ENCODE measurements around the gene KXD1. TPM values are rescaled to one million over a fixed set of nuclear protein-coding genes. Genes with fewer than 3 reads are reported as not detected.
A peak's percentile ranks its signal among the peaks of the same experiment; 100 is the strongest.

Gene KXD1
- polyA plus RNA-seq, 1 of the 3 experiments (the other 2 are of a cell fraction): 151 TPM

DNA sequence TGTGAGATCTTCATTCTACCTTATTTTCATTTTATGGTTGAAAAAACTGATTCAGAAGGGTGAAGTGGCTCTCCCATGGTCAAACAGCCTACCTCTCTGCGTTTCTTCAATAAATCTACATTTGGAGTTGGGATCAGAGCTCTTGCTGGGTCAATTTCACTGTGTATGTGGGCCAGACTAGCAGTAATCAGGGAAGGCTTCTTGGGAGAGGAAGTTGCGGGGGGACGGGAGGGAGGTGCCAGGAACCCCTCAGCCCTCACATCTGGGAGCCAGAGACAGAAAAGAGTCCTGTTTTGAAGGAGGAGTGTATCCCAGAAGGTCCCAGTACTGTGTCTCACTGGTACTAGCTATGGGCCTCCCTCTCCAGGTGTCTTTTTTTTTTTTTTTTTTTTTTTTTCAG, 934 bp downstream of the KXD1 start:
- Histone ChIP-seq H3K27me3 (ENCODE audit: insufficient read depth) (no peaks in the 10 kb centered on the region), H3K27ac (ENCODE audit: low read depth in 2 of 2, low read length in 1 of 2) (peak overlapping the region; percentile 46 to 60; a peak in 1 of 4 replicates), H2AFZ (ENCODE audit: low read depth) (no peak overlapping the region), H3K4me2 (peak overlapping the region; percentile 90), H3K9me3 (no peaks in the 10 kb centered on the region), H3K4me3 (ENCODE audit: low read depth in 2 of 2, low read length in 1 of 2) (peak overlapping the region; percentile 78 to 85), H4K20me1 (ENCODE audit: insufficient read depth) (no peaks in the 10 kb centered on the region), H3K9ac (peak overlapping the region; percentile 75), H3K9me2 (no peaks in the 10 kb centered on the region), H3K36me3 (replicated peaks in 1 of 2; ENCODE audit: control insufficient read depth in 1 of 2, insufficient read depth in 2 of 2, low read length in 1 of 2) (peaks cover 4 to 11% of the 10 kb centered on the region in 2 experiments), H3K79me2 (ENCODE audit: insufficient read depth) (peaks cover 48% of the 10 kb centered on the region), H3K4me1 (ENCODE audit: control insufficient read depth in 1 of 2, insufficient read depth in 2 of 2, low read depth in 1 of 2, low read length in 1 of 2) (peaks cover 0 to 5% of the 10 kb centered on the region in 2 experiments; a peak in 1 of 4 replicates), H3F3A (replicated peaks; ENCODE audit: insufficient read depth) (peaks cover 3% of the 10 kb centered on the region)
- CTCF ChIA-PET: interaction anchor here (0.8 to 2.5 kb wide), 11 partner anchors 11 to 336 kb away, joined by 3 to 8 read pairs (median 5); partner anchors contain the start of genes REX1BD and UBA52
- TF ChIP-seq GATA2 (CRISPR knock-in tag; IDR thresholded peaks at IDR 0.05): no peak
- no peak for TF ChIP-seq NRF1 (IDR thresholded peaks at IDR 0.05; ENCODE audit: low read depth, low read length)
- TF ChIP-seq USF1 (IDR thresholded peaks at IDR 0.05; ENCODE audit: borderline replicate concordance, low read depth): no peak
- TF ChIP-seq CHD2 (IDR thresholded peaks at IDR 0.05; ENCODE audit: low read length, partially characterized antibody): no peak
- TF ChIP-seq RAD21 (IDR thresholded peaks at IDR 0.05; ENCODE audit: low read length): no peak
- no peak for TF ChIP-seq MXI1 (IDR thresholded peaks at IDR 0.05; ENCODE audit: low read depth, low read length)
- TF ChIP-seq TEAD4 (IDR thresholded peaks at IDR 0.05; ENCODE audit: borderline replicate concordance, insufficient read depth): no peak
- TF ChIP-seq YY1 (IDR thresholded peaks at IDR 0.05; ENCODE audit: low read depth): no peak
- TF ChIP-seq TCF12 (IDR thresholded peaks at IDR 0.05): no peak
- no peak for TF ChIP-seq PBX3 (IDR thresholded peaks at IDR 0.05)
- no peak for TF ChIP-seq GABPA (IDR thresholded peaks at IDR 0.05; ENCODE audit: low read depth)
- TF ChIP-seq ELF1 (IDR thresholded peaks at IDR 0.05): no peak
- TF ChIP-seq MAX (IDR thresholded peaks at IDR 0.05; ENCODE audit: low read depth): no peak
- no peak for TF ChIP-seq FOXM1 (IDR thresholded peaks at IDR 0.05; ENCODE audit: low read depth)
- TF ChIP-seq EZH2phosphoT487 (IDR thresholded peaks at IDR 0.05; ENCODE audit: borderline replicate concordance, low read depth): no peak
- TF ChIP-seq JUND (IDR thresholded peaks at IDR 0.05): no peak
- no peak for TF ChIP-seq FOXJ3 (CRISPR knock-in tag; IDR thresholded peaks at IDR 0.05)
- POLR2A ChIA-PET: interaction anchor here (0.6 to 2.5 kb wide), 5 partner anchors 13 to 292 kb away, joined by 3 to 14 read pairs (median 3); partner anchors contain the start of gene UBA52
- WGBS (ENCODE audit: low lambda C conversion rate): 37% methylated on average over 3 of the region's 3 CpGs
- no peak for DNase-seq

GRCh38 chr19:18559685-18560084, 2.0 kb downstream of the KXD1 start:
- TF ChIP-seq SMC3 (IDR thresholded peaks at IDR 0.05; ENCODE audit: low read depth, low read length) (no peak), TCF12 (IDR thresholded peaks at IDR 0.05) (no peak), RCOR1 (IDR thresholded peaks at IDR 0.05; ENCODE audit: low read length) (no peak), REST (IDR thresholded peaks at IDR 0.05; ENCODE audit: low read depth, low read length) (no peak), NRF1 (IDR thresholded peaks at IDR 0.05; ENCODE audit: low read depth, low read length) (no peak), EZH2phosphoT487 (IDR thresholded peaks at IDR 0.05; ENCODE audit: borderline replicate concordance, low read depth) (no peak)
- Histone ChIP-seq H3K79me2 (ENCODE audit: insufficient read depth) (peaks cover 48% of the 10 kb centered on the region), H3K9me3 (no peaks in the 10 kb centered on the region), H4K20me1 (ENCODE audit: insufficient read depth) (no peaks in the 10 kb centered on the region), H3K9me2 (no peaks in the 10 kb centered on the region), H3K4me3 (ENCODE audit: low read depth in 2 of 2, low read length in 1 of 2) (no peak overlapping the region), H3K27ac (ENCODE audit: low read depth in 2 of 2, low read length in 1 of 2) (no peak overlapping the region), H2AFZ (ENCODE audit: low read depth) (no peak overlapping the region), H3F3A (replicated peaks; ENCODE audit: insufficient read depth) (peaks cover 3% of the 10 kb centered on the region), H3K4me2 (peak overlapping the region; percentile 90; the same call in 1 of the 2 replicates), H3K4me1 (ENCODE audit: control insufficient read depth in 1 of 2, insufficient read depth in 2 of 2, low read depth in 1 of 2, low read length in 1 of 2) (peaks cover 0 to 5% of the 10 kb centered on the region in 2 experiments; a peak in 1 of 4 replicates), H3K36me3 (replicated peaks in 1 of 2; ENCODE audit: control insufficient read depth in 1 of 2, insufficient read depth in 2 of 2, low read length in 1 of 2) (peaks cover 4 to 14% of the 10 kb centered on the region in 2 experiments), H3K9ac (0 out of 2 replicates have a peak overlapping the region, but pooled peaks have one; percentile 12), H3K27me3 (ENCODE audit: insufficient read depth) (no peaks in the 10 kb centered on the region)
- CTCF ChIA-PET: interaction anchor here (1.0 to 2.5 kb wide), 2 partner anchors 28 to 98 kb away, joined by 3 to 7 read pairs; partner anchors contain the start of gene REX1BD
- 84% methylated on average over 5 of the region's 5 CpGs for WGBS (ENCODE audit: low lambda C conversion rate)
- POLR2A ChIA-PET: no interaction called here
- DNase-seq: no peak

Data from SK-N-SH (cell line).